ENCODE data around the gene THSD7A.

Gene THSD7A

GRCh38 chr7:11706666-11707605, 125.1 kb downstream of the THSD7A start:
- DNase-seq (ENCODE audit: low spot score): no peak

GRCh38 chr7:11703829-11704228, 128.2 kb downstream of the THSD7A start:
- DNase-seq (ENCODE audit: low spot score): no peak

GRCh38 chr7:11702938-11703337, 129.1 kb downstream of the THSD7A start:
- DNase-seq (ENCODE audit: low spot score): no peak

- DNase-seq (ENCODE audit: low spot score): no peak
Measured at GRCh38 chr7:11701829-11702560, 130.0 kb downstream of the THSD7A start.

- DNase-seq (ENCODE audit: low spot score): no peak
Measured at GRCh38 chr7:11699666-11700065, 132.3 kb downstream of the THSD7A start.

- DNase-seq (ENCODE audit: low spot score): no peak
Measured at GRCh38 chr7:11698384-11698871, 133.6 kb downstream of the THSD7A start.

- DNase-seq (ENCODE audit: low spot score): no peak
Measured at GRCh38 chr7:11690395-11690794, 141.6 kb downstream of the THSD7A start.

GRCh38 chr7:11689096-11689495, 142.9 kb downstream of the THSD7A start:
- DNase-seq (ENCODE audit: low spot score): no peak

- DNase-seq (ENCODE audit: low spot score): no peak
Measured at GRCh38 chr7:11681461-11681860, 150.5 kb downstream of the THSD7A start.

GRCh38 chr7:11675163-11675562, 156.8 kb downstream of the THSD7A start:
- no peak for DNase-seq (ENCODE audit: low spot score)

GRCh38 chr7:11668727-11669126, 163.3 kb downstream of the THSD7A start:
- DNase-seq (ENCODE audit: low spot score): no peak

GRCh38 chr7:11667810-11668185, 164.2 kb downstream of the THSD7A start:
- no peak for DNase-seq (ENCODE audit: low spot score)

- no peak for DNase-seq (ENCODE audit: low spot score)
Measured at GRCh38 chr7:11667071-11667809, 164.8 kb downstream of the THSD7A start.

GRCh38 chr7:11665357-11665756, 166.6 kb downstream of the THSD7A start:
- DNase-seq (ENCODE audit: low spot score): no peak

GRCh38 chr7:11655642-11656041, 176.4 kb downstream of the THSD7A start:
- no peak for DNase-seq (ENCODE audit: low spot score)

- no peak for DNase-seq (ENCODE audit: low spot score)
Measured at GRCh38 chr7:11655163-11655562, 176.8 kb downstream of the THSD7A start.

- no peak for DNase-seq (ENCODE audit: low spot score)
Measured at GRCh38 chr7:11650500-11650899, 181.5 kb downstream of the THSD7A start.

- no peak for DNase-seq (ENCODE audit: low spot score)
Measured at GRCh38 chr7:11650030-11650429, 182.0 kb downstream of the THSD7A start.

- DNase-seq (ENCODE audit: low spot score): no peak
Measured at GRCh38 chr7:11648980-11649379, 183.0 kb downstream of the THSD7A start.

GRCh38 chr7:11648101-11648500, 183.9 kb downstream of the THSD7A start:
- no peak for DNase-seq (ENCODE audit: low spot score)

GRCh38 chr7:11642841-11643240, 189.2 kb downstream of the THSD7A start:
- no peak for DNase-seq (ENCODE audit: low spot score)

- no peak for DNase-seq (ENCODE audit: low spot score)
Measured at GRCh38 chr7:11642276-11642675, 189.7 kb downstream of the THSD7A start.
